HG03175 (cell line): ENCODE measurements around the gene PLEKHG2.

Source experiments
- ATAC-seq: cut with Tn5 transposase; IDR thresholded peaks from one replicate; pipeline ENCODE4 v1.9.1; 2021; ENCODE audit warnings: mild to moderate bottlenecking, moderate library complexity; ENCODE audit not compliant: unreplicated experiment

Gene PLEKHG2

DNA sequence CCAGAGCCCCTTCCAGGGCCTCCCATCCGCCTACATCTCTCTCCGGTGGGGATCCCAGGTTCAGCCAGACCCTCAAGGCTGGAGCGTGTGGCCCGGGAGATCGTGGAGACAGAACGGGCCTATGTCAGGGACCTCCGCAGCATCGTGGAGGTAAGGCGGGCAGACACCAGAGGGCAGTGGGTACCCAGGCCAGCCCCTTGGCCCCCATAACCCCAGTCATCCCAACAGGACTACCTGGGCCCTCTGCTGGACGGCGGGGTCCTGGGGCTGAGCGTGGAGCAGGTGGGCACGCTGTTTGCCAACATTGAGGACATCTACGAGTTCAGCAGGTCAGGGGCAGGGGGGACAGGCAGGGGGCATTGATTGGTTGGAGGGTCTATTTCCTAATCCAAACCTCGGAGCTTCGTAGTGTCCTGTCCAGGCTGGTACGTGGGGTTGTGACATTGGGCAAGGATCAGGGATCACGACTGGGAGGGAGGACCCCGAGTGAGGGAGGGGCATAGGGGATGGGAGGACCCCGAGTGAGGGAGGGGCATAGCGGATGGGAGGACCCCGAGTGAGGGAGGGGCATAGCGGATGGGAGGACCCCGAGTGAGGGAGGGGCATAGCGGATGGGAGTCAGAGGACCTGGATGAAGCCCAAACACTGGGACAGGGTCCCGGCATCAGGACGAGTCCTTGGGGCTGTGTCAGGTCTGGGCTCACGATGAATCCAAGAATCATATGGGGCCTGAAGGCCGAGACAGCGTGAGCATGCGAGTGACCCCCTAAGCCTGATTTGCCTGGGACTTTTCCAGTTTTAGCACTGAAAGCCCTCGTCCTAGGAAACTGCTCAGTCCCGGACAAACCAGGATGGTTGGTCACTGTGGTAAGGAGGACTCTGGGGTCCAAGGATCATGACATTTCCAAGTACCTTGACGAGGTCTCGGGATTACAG, 2.9 kb downstream of the PLEKHG2 start:
- no peak for ATAC-seq

- ATAC-seq: no peak
Measured at GRCh38 chr19:39416152-39417120, 4.0 kb downstream of the PLEKHG2 start.

- ATAC-seq: no peak
Measured at GRCh38 chr19:39417463-39418181, 5.2 kb downstream of the PLEKHG2 start.

- no peak for ATAC-seq
Measured at GRCh38 chr19:39419003-39419402, 6.5 kb downstream of the PLEKHG2 start.

DNA sequence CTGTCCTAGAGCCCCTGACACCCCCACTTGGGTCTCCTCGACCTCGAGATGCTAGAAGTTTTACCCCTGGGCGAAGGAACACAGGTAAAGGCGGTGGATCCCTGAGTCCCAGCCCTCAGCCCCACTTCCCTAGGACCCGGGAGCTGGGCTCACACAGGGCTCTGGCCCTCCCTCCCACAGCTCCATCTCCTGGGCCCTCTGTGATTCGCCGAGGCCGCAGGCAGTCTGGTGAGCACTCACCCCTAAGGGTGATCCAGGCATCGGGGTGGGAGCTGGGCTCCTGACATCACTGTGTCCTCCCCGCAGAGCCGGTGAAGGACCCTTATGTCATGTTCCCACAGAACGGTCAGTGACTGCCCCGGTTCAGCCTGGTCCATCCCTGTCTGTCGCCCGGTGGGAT, 8.3 kb downstream of the PLEKHG2 start:
- ATAC-seq: no peak

DNA sequence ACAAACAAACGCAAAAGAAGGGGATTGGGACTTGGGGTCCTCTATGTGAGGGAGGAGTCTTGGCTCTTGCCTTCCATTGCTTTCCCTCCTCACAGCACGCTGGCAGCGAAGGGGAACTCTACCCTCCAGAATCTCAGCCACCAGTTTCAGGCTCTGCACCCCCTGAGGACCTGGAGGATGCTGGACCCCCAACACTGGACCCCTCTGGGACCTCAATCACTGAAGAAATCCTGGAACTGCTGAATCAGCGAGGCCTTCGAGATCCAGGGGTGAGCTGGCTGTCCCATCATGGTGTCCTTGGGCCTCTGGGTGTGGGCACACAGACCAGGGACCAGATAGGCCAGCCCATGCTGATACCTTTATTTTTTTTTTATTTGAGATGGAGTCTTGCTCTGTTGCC, 9.6 kb downstream of the PLEKHG2 start:
- no peak for ATAC-seq

DNA sequence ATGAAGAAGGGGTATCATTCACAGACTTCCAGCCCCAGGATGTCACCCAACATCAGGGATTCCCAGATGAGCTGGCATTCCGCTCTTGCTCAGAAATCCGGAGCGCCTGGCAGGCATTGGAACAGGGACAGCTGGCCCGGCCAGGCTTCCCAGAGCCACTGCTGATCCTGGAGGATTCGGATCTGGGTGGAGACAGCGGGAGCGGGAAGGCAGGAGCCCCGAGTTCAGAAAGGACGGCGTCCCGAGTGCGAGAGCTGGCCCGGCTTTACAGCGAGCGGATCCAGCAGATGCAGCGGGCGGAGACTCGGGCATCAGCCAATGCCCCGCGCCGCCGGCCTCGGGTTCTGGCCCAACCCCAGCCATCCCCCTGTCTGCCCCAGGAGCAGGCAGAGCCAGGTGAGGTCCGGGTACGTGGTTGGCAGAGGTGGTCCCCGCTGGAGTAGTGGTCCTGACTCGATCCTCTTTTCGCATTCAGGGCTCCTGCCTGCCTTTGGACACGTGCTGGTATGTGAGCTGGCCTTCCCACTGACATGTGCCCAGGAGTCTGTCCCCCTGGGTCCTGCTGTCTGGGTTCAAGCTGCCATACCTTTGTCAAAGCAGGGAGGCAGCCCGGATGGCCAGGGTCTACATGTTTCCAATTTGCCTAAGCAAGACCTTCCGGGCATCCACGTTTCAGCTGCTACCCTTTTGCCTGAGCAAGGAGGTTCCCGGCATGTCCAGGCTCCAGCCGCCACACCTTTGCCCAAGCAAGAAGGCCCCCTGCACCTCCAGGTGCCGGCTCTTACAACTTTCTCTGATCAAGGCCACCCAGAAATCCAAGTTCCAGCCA, 11.0 kb downstream of the PLEKHG2 start:
- ATAC-seq: no peak

DNA sequence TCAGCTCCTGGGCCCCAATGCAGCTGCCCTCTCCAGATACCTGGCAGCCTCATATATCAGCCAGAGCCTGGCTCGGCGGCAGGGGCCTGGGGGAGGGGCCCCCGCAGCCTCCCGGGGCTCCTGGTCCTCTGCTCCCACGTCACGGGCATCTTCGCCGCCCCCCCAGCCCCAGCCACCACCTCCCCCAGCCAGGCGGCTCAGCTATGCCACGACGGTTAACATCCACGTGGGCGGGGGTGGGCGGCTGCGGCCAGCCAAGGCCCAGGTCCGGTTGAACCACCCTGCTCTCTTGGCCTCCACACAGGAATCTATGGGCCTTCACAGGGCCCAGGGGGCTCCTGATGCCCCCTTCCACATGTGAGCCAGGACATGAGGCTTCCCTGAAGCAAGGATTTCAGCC, 12.5 kb downstream of the PLEKHG2 start:
- ATAC-seq: no peak

GRCh38 chr19:39425744-39426143, 13.3 kb downstream of the PLEKHG2 start:
- ATAC-seq: no peak

GRCh38 chr19:39426170-39426569, 13.7 kb downstream of the PLEKHG2 start:
- no peak for ATAC-seq

GRCh38 chr19:39427707-39428106, 15.2 kb downstream of the PLEKHG2 start:
- no peak for ATAC-seq

GRCh38 chr19:39428283-39429112, 16.0 kb downstream of the PLEKHG2 start:
- no peak for ATAC-seq

DNA sequence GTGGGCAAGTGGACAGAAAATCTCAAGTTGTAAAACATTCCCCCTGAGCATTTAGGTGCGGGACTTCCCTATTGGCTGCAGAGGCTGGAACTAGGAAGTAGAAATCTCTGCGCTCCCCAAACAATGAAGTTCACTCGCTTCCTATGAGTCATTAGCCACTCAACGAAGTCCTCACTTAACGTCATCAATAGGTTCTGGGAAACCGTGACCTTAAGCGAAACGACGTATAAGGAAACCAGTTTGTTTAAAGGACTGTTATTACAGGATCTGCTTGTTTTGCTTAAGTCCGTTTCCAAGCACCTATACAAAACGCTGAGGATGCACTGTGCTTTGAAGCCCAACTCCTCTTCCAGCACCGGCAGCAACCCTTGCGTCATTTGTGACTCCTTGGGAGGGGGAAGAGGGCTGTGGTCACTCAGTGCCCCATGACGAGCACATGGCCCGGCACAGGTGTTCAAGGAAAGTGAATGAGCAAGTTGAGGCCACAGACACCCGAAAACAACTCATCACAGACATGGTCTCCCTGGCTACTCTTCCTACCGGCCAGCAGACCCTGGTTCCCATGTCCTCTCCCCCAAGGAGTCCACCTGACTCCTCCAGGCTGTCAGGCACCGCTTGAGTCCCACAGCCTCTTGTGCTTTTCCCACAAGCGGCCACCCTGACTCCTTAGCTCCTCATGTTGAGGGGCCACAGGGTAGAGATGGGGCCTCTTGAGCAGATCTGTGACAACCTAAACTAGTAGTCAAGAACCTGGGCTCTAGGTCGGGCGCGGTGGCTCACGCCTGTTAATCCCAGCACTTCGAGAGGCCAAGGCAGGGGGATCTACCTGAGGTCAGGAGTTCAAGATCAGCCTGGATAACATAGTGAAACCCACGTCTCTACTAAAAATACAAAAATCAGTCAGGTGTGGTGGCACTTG, 18.5 kb downstream of the PLEKHG2 start:
- ATAC-seq: peak; percentile 41

- no peak for ATAC-seq
Measured at GRCh38 chr19:39432677-39433025, 20.2 kb downstream of the PLEKHG2 start.

DNA sequence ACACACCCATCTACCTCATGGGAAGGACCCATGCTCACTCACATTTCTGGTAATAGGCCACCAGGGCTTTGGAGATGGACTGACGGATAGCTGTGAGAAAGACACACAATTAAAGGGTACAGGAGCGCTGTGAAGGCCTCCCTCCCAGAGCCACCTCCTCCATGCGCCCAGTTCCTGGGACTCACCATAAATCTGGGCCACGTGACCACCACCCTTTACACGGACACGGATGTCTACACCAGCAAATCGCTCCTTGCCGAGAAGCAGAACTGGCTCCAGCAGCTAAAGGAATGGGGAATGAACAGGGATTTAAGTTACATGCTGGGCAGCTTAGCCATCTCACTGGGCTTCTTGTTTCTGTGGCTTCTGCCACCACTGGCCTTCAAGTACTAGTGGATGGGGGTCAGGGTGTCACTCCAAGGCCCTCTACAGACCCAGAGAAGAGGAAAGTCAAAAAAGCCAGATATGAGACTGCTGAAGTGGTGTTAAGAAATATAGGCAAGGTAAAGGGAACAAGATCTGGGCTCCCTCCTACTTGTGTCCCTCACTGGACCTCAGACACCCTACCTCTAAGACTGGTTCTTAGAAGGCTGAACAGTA, 21.1 kb downstream of the PLEKHG2 start:
- no peak for ATAC-seq

DNA sequence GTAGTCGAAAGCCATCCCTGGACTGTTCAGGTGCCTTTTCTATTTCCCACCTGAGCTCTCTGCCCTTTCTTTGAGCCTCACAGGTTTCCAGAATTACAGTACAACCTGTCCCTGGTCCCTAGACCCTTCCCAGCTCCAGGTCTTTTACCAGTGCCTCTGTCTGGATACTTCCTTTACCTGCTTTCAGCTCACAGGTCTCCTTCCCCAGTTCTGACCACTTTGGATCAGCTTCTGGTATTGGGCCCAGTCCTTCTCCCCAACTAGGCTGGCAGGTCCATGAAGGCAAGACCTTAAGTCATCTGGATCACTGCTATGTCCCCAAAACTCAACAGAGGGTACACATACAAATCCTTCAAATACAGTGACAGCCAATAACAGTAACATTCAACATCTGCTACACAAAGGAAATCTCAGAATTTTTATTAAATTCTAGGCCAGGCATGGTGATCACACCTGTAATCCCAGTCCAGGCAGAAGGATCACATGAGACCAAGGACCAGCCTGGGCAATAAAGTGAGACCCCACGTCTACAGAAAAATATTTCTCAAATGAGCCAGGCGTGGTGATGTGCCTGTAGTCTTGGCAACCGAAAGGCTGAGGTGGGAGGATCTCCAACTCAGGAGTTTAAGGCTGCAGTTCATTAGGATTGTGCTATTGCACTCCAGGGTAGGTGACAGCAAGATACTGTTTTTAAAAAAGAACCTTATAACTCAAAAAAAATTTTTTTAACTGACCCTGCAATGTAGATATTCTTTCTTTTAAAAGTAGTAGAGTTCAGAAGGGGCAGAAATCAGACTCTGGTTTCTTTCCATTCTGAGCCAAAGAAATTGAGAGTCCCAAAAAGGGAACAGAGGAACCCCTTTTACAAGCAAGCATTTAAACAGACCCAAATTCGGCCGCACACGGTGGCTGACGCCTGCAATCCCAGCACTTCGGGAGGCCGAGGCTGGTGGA, 21.9 kb downstream of the PLEKHG2 start:
- ATAC-seq: no peak
